Kasumi-1 (cell line): ENCODE data around the gene ATP1A2.

ENCODE experiments used
- DNase-seq, 2 experiments: peaks; one replicate each; lab custom pipeline; 2025; lab: John Stamatoyannopoulos, UW

The ATP1A2 gene

DNA sequence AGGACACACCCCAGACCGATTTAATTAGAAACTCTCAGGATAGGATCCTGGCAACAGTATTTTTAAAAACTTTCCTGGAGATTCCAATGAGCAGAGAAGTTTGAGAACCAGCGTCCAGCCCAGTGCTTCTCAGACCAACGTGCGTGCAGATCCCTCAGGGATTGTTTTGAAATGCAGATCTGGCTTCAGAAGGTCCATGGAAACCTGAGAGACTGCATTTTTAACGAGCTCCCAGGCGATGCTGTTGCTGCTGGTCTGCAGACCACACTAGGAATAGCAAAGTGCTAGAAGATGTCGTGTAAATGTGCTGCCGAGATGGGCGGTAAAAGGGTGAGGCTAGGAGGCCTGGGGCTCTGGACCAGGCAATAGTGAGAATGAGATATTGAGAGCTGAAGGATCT is 56.4 kb downstream of the ATP1A2 start:
- no peak for DNase-seq

DNA sequence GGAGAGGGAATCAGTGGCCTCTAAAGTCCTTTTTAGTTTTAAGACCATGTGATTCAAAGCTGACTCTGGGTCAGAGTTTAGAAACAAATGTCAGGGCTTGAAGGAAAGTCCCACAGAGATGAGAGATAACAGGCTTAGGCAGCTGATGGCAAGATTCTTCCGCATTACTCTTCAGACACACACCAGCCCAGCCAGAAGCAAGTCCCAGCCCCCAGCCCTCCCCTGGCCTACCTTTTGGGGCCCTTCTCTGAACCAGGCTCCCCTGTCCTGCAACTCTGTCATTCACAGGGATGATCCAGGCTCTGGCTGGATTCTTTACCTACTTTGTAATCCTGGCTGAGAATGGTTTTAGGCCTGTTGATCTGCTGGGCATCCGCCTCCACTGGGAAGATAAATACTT is 61.7 kb downstream of the ATP1A2 start:
- DNase-seq: no peak

DNA sequence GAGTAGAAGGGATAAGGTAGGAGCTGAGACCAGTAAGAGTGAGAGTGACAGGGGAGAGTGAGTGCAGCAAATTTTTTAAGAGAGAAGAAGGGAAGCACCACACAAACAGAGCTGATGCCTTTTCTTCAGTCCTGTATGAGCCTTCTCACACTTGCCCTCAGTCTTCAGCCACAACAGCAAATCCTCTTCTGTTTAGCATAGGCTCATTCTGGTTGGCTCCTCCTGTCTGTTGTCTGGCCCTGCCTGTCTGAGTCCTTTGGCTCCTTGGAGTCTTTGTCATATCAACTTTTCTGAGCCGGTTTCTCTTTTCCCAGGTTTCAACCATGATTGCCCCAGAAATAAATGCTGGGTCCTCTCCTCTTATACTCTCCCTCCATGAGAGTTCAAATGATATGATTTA is 62.1 kb downstream of the ATP1A2 start:
- no peak for DNase-seq

DNA sequence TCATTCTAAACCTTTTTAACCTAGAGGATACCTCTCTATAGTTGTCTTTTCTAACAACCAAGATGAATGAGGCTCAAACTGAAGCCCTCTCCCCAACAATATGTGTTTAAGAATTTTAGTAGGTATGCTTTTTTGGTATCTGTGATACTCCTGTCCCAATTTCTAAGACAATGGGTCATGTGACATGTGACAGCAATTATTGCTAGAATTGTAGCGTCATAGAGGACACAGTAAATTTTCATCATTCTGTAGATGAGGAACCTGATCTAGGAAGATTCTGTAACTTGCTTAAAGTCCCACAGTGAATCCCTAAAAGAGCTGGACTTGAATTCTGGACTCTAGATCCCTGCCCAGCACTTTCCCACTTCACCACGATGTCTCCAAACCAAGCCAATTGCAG is 63.2 kb downstream of the ATP1A2 start:
- no peak for DNase-seq

DNA sequence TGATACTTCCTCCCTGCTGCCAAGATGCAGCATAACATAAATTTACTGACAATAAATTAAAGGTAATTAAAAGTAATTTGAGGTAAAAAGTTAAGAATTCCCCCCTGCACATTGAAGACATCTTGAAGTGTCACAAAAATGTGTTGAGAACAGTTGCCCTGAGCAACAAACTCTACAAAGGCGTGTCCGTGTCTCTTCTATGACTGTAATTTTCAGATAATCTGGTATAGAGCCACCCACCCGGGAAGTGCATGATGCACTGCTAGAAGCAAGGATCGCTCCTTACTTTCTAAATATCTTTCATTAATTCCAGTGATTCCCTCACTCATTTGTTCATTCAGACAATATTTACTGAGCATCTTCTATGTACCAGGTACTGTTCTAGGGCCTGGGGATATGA is 63.8 kb downstream of the ATP1A2 start:
- no peak for DNase-seq

GRCh38 chr1:160186246-160186645 is 70.7 kb downstream of the ATP1A2 start:
- no peak for DNase-seq

DNA sequence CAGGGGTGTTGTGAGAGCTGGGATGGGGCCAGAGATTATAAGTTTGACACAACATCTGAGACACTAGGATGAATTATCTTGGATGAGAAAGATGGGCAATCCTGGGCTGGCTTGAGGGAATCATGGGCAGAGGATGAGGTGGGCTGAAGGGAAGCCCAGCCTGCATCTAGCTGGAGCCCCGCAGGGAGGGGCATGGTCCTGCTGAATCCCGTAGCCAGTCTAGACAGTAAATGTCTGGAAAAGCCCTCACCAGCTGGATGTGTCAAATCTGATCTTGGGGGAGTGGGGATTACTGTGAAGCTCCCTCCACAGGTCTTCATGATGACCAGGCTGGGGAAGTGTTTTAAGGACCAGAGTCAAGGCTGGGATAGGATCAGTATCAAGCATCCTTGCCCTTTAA is 71.2 kb downstream of the ATP1A2 start:
- no peak for DNase-seq

DNA sequence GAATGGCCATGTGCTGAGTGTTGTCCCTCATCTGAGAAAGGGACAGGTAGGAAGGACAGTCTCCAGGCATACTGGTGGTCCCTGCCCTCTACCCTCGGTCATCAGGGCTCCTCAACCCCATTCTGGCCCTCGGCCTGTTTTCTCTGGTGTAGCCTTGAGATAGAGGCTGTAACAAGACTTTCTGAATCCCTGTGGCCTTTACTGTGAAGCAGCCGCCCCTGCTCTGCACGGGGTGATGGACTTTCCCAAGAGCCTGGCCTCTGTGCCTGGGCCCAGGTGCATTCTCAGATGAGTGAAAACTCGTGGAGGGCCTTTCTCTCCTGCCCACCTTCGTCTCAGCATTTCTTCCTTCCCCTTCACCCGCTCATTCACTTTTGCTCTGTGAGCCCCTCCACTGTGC is 71.8 kb downstream of the ATP1A2 start:
- no peak for DNase-seq

GRCh38 chr1:160188341-160188740 is 72.8 kb downstream of the ATP1A2 start:
- no peak for DNase-seq

GRCh38 chr1:160189649-160190625 is 74.4 kb downstream of the ATP1A2 start, which contains the start of gene CASQ1:
Gene CASQ1, plus strand, starts transcription at chr1:160190575. Its CDS starts 177 bp downstream, at chr1:160190752.
- no peak for DNase-seq

- DNase-seq: no peak
Measured at GRCh38 chr1:160191756-160192155, 76.2 kb downstream of the ATP1A2 start.

GRCh38 chr1:160192234-160192633 is 76.7 kb downstream of the ATP1A2 start:
- DNase-seq: no peak
